ENCODE data around the gene MINDY1. TPM values are rescaled to one million over a fixed set of nuclear protein-coding genes. Genes with fewer than 3 reads are reported as not detected.
A peak's percentile ranks its signal among the peaks of the same experiment; 100 is the strongest.

Gene MINDY1
- total and polyA plus RNA-seq, 9 of the 15 experiments (the other 6 are each of a cell fraction or from before 2014, with no cell fraction given) = 0.49 to 11.0 (median 6.0) TPM

- POLR2A ChIA-PET = interaction anchor here (0.6 to 4.3 kb wide), 12 partner anchors 9 to 428 kb away, joined by 3 to 58 read pairs (median 4); partner anchors contain the start of gene MCL1
- intact Hi-C loops (cut with micrococcal nuclease) (loop anchor here (10.0 kb wide), 1 partner anchor 359 kb away; no protein-coding TSS in a partner anchor), in situ Hi-C loops (cut with MboI) (no loop called here)
- Histone ChIP-seq H3K79me2 (ENCODE audit: control insufficient read depth, insufficient read depth, low read length) (peaks cover 83% of the 10 kb centered on the region), H2AFZ (ENCODE audit: low read depth, low read length) (no peak overlapping the region), H3K9ac (ENCODE audit: insufficient read depth in 1 of 2, low read depth in 2 of 2, low read length in 2 of 2) (peak overlapping the region; percentile 88 to 93), H3K9me1 (ENCODE audit: control insufficient read depth, insufficient read depth, low read length) (peaks cover 5% of the 10 kb centered on the region), H3K4me1 (replicated peaks in 1 of 2; ENCODE audit: control insufficient read depth in 2 of 2, insufficient read depth in 2 of 2, low read length in 2 of 2) (peaks cover 46 to 62% of the 10 kb centered on the region in 2 experiments), H3K4me2 (ENCODE audit: insufficient read depth, low read length) (peak overlapping the region; percentile 92), H3K4me3 (peak overlapping the region; percentile 63), H3K36me3 (ENCODE audit: control insufficient read depth, insufficient read depth, low read length) (peaks cover 42% of the 10 kb centered on the region; the same call in 2 of the 3 replicates), H3K27ac (ENCODE audit: extremely low read depth, low read depth, low read length) (peak overlapping the region; percentile 95), H3K27me3 (ENCODE audit: control insufficient read depth in 2 of 2, insufficient read depth in 2 of 2, low read length in 2 of 2) (no peaks in the 10 kb centered on the region), H4K20me1 (replicated peaks; ENCODE audit: control insufficient read depth, insufficient read depth, low read length) (peaks cover 34% of the 10 kb centered on the region), H3K9me3 (replicated peaks; ENCODE audit: control insufficient read depth, insufficient read depth, low read depth, low read length) (no peaks in the 10 kb centered on the region)
- peak in 2 of 4 experiments; percentile 37 to 59 for DNase-seq (ENCODE audit: extremely low read depth in 1 of 4, low spot score in 3 of 4)
- WGBS (ENCODE audit: insufficient coverage, low coverage, missing lambda C conversion rate) = under 1% methylated on average over 15 of the region's 15 CpGs
- BruUV-seq (replicated peaks) = no TSS peak
- FAIRE-seq = peak; percentile 32
- CTCF ChIA-PET (ENCODE audit: low intra/inter-chr PET ratio) = no interaction called here
- ATAC-seq = peak; percentile 13
- TF ChIP-seq ZNF232 (CRISPR knock-in tag; IDR thresholded peaks at IDR 0.05) = 0 out of 2 replicates have a peak, but pooled peaks have one; percentile 56
- peak; percentile 67 for TF ChIP-seq RBFOX2 (IDR thresholded peaks at IDR 0.05; ENCODE audit: low read depth, low read length)
- no peak for TF ChIP-seq CCAR2 (IDR thresholded peaks at IDR 0.05; ENCODE audit: low read depth, low read length)
- TF ChIP-seq, protein P1, sequence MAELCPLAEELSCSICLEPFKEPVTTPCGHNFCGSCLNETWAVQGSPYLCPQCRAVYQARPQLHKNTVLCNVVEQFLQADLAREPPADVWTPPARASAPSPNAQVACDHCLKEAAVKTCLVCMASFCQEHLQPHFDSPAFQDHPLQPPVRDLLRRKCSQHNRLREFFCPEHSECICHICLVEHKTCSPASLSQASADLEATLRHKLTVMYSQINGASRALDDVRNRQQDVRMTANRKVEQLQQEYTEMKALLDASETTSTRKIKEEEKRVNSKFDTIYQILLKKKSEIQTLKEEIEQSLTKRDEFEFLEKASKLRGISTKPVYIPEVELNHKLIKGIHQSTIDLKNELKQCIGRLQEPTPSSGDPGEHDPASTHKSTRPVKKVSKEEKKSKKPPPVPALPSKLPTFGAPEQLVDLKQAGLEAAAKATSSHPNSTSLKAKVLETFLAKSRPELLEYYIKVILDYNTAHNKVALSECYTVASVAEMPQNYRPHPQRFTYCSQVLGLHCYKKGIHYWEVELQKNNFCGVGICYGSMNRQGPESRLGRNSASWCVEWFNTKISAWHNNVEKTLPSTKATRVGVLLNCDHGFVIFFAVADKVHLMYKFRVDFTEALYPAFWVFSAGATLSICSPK (IDR thresholded peaks at IDR 0.05; ENCODE audit: borderline replicate concordance) = no peak
- no peak for TF ChIP-seq MEF2A (IDR thresholded peaks at IDR 0.05; ENCODE audit: control insufficient read depth, low read depth, low read length)
- TF ChIP-seq MYC (IDR thresholded peaks at IDR 0.05; ENCODE audit: low read depth, low read length) = no peak
- no peak for TF ChIP-seq MYC (CRISPR knock-in tag; IDR thresholded peaks at IDR 0.05; ENCODE audit: borderline replicate concordance, low read depth)
- TF ChIP-seq CHD1 (IDR thresholded peaks at IDR 0.05; ENCODE audit: low read length) = peak; percentile 69
- TF ChIP-seq FOSL1 (tag; conservative IDR thresholded peaks at IDR 0.05) = no peak
- no peak for TF ChIP-seq ZNF830 (CRISPR knock-in tag; IDR thresholded peaks at IDR 0.05)
- TF ChIP-seq PKNOX1 (IDR thresholded peaks at IDR 0.05) = peak; percentile 55
- TF ChIP-seq, protein P2, sequence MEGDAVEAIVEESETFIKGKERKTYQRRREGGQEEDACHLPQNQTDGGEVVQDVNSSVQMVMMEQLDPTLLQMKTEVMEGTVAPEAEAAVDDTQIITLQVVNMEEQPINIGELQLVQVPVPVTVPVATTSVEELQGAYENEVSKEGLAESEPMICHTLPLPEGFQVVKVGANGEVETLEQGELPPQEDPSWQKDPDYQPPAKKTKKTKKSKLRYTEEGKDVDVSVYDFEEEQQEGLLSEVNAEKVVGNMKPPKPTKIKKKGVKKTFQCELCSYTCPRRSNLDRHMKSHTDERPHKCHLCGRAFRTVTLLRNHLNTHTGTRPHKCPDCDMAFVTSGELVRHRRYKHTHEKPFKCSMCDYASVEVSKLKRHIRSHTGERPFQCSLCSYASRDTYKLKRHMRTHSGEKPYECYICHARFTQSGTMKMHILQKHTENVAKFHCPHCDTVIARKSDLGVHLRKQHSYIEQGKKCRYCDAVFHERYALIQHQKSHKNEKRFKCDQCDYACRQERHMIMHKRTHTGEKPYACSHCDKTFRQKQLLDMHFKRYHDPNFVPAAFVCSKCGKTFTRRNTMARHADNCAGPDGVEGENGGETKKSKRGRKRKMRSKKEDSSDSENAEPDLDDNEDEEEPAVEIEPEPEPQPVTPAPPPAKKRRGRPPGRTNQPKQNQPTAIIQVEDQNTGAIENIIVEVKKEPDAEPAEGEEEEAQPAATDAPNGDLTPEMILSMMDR (IDR thresholded peaks at IDR 0.05 in 2 of 3, conservative IDR thresholded peaks at IDR 0.05 in 1 of 3; ENCODE audit: insufficient read depth in 2 of 3, low read depth in 1 of 3, low read length in 3 of 3) = no peak
- TF ChIP-seq E2F3 (CRISPR knock-in tag; IDR thresholded peaks at IDR 0.05) = no peak
- peak; percentile 14 for TF ChIP-seq SAP30 (IDR thresholded peaks at IDR 0.05; ENCODE audit: borderline replicate concordance, insufficient read depth, low read depth, low read length, poor library complexity, severe bottlenecking)
- 0 out of 2 replicates have a peak, but pooled peaks have one; percentile 56 for TF ChIP-seq PHF21A (IDR thresholded peaks at IDR 0.05; ENCODE audit: borderline replicate concordance, low read depth)
- peak; percentile 27; the same call in 1 of the 2 replicates for TF ChIP-seq TEAD4 (IDR thresholded peaks at IDR 0.05; ENCODE audit: low read length)
- no peak for TF ChIP-seq TEAD4 (CRISPR knock-in tag; IDR thresholded peaks at IDR 0.05; ENCODE audit: borderline replicate concordance)
- TF ChIP-seq MBD2 (IDR thresholded peaks at IDR 0.05; ENCODE audit: borderline replicate concordance, low read depth) = no peak
Measured at GRCh38 chr1:150973258-150973835, 33.4 kb downstream of the MINDY1 start.

Measured in K562 (cell line).